SK-N-SH treated with all-trans-retinoic acid at 6 μM for 48 hours (cell line): ENCODE measurements around the gene SLC25A30.

Source experiments
- ATAC-seq: fragments of 200-7000 bp; cut with Tn5 transposase; 3 replicates; pipeline ENCODE4 v1.9.1; 2020; ENCODE audit warnings: mild to moderate bottlenecking, moderate library complexity
- ARNTL ChIP-seq: fragments of 450-650 bp; formaldehyde crosslinking; IDR thresholded peaks from 2 replicates; pipeline ENCODE4 v1.5.0; 2020; ENCODE audit warnings: low read depth, mild to moderate bottlenecking, moderate library complexity, borderline replicate concordance
- BACH2 ChIP-seq: fragments of 250-450 bp; sonication (Bioruptor Pico); IDR thresholded peaks from 2 replicates; pipeline ENCODE4 v1.9.0; 2021; ENCODE audit warnings: mild to moderate bottlenecking, borderline replicate concordance
- CREB5 ChIP-seq: fragments of 250-450 bp; sonication (Bioruptor Pico); IDR thresholded peaks from 2 replicates; pipeline ENCODE4 v1.5.1; 2020; ENCODE audit warnings: low read depth, mild to moderate bottlenecking, moderate library complexity
- ESRRG ChIP-seq: fragments of 250-450 bp; sonication (Bioruptor Pico); IDR thresholded peaks from 2 replicates; pipeline ENCODE4 v1.6.1; 2021; ENCODE audit warnings: mild to moderate bottlenecking
- GLIS3 ChIP-seq: fragments of 250-450 bp; sonication (Bioruptor Pico); IDR thresholded peaks from 2 replicates; pipeline ENCODE4 v1.5.0; 2020; ENCODE audit warnings: mild to moderate bottlenecking, moderate library complexity
- ISL1 ChIP-seq: fragments of 250-450 bp; sonication (Bioruptor Pico); IDR thresholded peaks from 2 replicates; pipeline ENCODE4 v2.1.2; 2022; ENCODE audit warnings: mild to moderate bottlenecking, moderate library complexity
- OSR1 ChIP-seq: fragments of 250-450 bp; sonication (Bioruptor Pico); IDR thresholded peaks from 2 replicates; pipeline ENCODE4 v1.8.0; 2022; ENCODE audit warnings: moderate library complexity, mild to moderate bottlenecking, inconsistent platforms
- POU6F1 ChIP-seq: fragments of 250-450 bp; sonication (Bioruptor Pico); IDR thresholded peaks from 2 replicates; pipeline ENCODE4 v1.8.0; 2021; ENCODE audit warnings: low read depth, mild to moderate bottlenecking, moderate library complexity, borderline replicate concordance
- PPARA ChIP-seq: fragments of 250-450 bp; sonication (Bioruptor Pico); IDR thresholded peaks from 2 replicates; pipeline ENCODE4 v1.5.0; 2020; ENCODE audit warnings: mild to moderate bottlenecking, borderline replicate concordance
- RARB ChIP-seq: fragments of 250-450 bp; sonication (Bioruptor Pico); IDR thresholded peaks from 2 replicates; pipeline ENCODE4 v1.8.0; 2021; ENCODE audit warnings: mild to moderate bottlenecking, moderate library complexity
- SNAI2 ChIP-seq: fragments of 250-450 bp; sonication (Bioruptor Pico); IDR thresholded peaks from 2 replicates; pipeline ENCODE4 v1.5.0; 2020; ENCODE audit warnings: mild to moderate bottlenecking, moderate library complexity
- TCF4 ChIP-seq: fragments of 250-450 bp; sonication (Bioruptor Pico); IDR thresholded peaks from 2 replicates; pipeline ENCODE4 v1.8.0; 2021; ENCODE audit warnings: mild to moderate bottlenecking, moderate library complexity, borderline replicate concordance
- TOX ChIP-seq: fragments of 250-450 bp; sonication (Bioruptor Pico); IDR thresholded peaks from 2 replicates; pipeline ENCODE4 v1.8.0; 2021; ENCODE audit warnings: mild to moderate bottlenecking, moderate library complexity, borderline replicate concordance
- TSHZ2 ChIP-seq: fragments of 250-450 bp; sonication (Bioruptor Pico); IDR thresholded peaks from 2 replicates; pipeline ENCODE4 v1.5.0; 2020; ENCODE audit warnings: mild to moderate bottlenecking, moderate library complexity
- ZC3H10 ChIP-seq: fragments of 250-450 bp; sonication (Bioruptor Pico); IDR thresholded peaks from 2 replicates; pipeline ENCODE4 v1.5.1; 2021; ENCODE audit warnings: mild to moderate bottlenecking, moderate library complexity
- ZFP3 ChIP-seq: fragments of 250-450 bp; sonication (Bioruptor Pico); IDR thresholded peaks from 2 replicates; pipeline ENCODE4 v1.5.0; 2020; ENCODE audit warnings: mild to moderate bottlenecking, moderate library complexity
- ZFP30 ChIP-seq: fragments of 450-650 bp; formaldehyde crosslinking; IDR thresholded peaks from 2 replicates; pipeline ENCODE4 v1.5.0; 2022; ENCODE audit warnings: mild to moderate bottlenecking, moderate library complexity
- ZNF565 ChIP-seq: fragments of 450-650 bp; formaldehyde crosslinking; conservative IDR thresholded peaks from 2 replicates; pipeline ENCODE4 v1.5.0; 2020; ENCODE audit warnings: low read depth, mild to moderate bottlenecking, moderate library complexity
- ZNF70 ChIP-seq: fragments of 450-650 bp; formaldehyde crosslinking; IDR thresholded peaks from 2 replicates; pipeline ENCODE4 v1.5.0; 2020; ENCODE audit warnings: mild to moderate bottlenecking, moderate library complexity
- ZNF8 ChIP-seq: fragments of 450-650 bp; formaldehyde crosslinking; IDR thresholded peaks from 2 replicates; pipeline ENCODE4 v1.5.0; 2020; ENCODE audit warnings: mild to moderate bottlenecking, moderate library complexity
- TF ChIP-seq, protein P1 (sequence below): fragments of 250-450 bp; sonication (Bioruptor Pico); IDR thresholded peaks from 2 replicates; pipeline ENCODE4 v1.5.1; 2021; ENCODE audit warnings: mild to moderate bottlenecking, moderate library complexity
- TF ChIP-seq, protein P2 (sequence below): fragments of 250-450 bp; sonication (Bioruptor Pico); IDR thresholded peaks from 2 replicates; pipeline ENCODE4 v1.8.0; 2020; ENCODE audit warnings: mild to moderate bottlenecking, moderate library complexity, borderline replicate concordance

The SLC25A30 gene

GRCh38 chr13:45372189-45373161 lies 45.7 kb downstream of the SLC25A30 start:
- TF ChIP-seq GLIS3 (no peak), RARB (CRISPR knock-in tag) (no peak), PPARA (no peak), ARNTL (CRISPR knock-in tag) (no peak), ESRRG (CRISPR knock-in tag) (no peak), TOX (CRISPR knock-in tag) (no peak), ISL1 (CRISPR knock-in tag) (no peak), ZFP3 (no peak), TCF4 (CRISPR knock-in tag) (no peak), ZC3H10 (CRISPR knock-in tag) (no peak), CREB5 (CRISPR knock-in tag) (no peak), TSHZ2 (CRISPR knock-in tag) (no peak), ZFP30 (CRISPR knock-in tag) (no peak), ZNF565 (CRISPR knock-in tag) (no peak), OSR1 (no peak), POU6F1 (CRISPR knock-in tag) (no peak), BACH2 (no peak)
- TF ChIP-seq, protein P1, sequence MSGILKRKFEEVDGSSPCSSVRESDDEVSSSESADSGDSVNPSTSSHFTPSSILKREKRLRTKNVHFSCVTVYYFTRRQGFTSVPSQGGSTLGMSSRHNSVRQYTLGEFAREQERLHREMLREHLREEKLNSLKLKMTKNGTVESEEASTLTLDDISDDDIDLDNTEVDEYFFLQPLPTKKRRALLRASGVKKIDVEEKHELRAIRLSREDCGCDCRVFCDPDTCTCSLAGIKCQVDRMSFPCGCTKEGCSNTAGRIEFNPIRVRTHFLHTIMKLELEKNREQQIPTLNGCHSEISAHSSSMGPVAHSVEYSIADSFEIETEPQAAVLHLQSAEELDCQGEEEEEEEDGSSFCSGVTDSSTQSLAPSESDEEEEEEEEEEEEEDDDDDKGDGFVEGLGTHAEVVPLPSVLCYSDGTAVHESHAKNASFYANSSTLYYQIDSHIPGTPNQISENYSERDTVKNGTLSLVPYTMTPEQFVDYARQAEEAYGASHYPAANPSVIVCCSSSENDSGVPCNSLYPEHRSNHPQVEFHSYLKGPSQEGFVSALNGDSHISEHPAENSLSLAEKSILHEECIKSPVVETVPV = no peak
- ATAC-seq = peak; percentile 27; the same call in 2 of the 3 replicates

- TF ChIP-seq ZNF70 (CRISPR knock-in tag) (no peak), ISL1 (CRISPR knock-in tag) (no peak)
- no peak for ATAC-seq
These were observed 47.2 kb downstream of the SLC25A30 start for GRCh38 chr13:45370922-45371406.

- no peak for ATAC-seq
- TF ChIP-seq RARB (CRISPR knock-in tag) (no peak), SNAI2 (CRISPR knock-in tag) (no peak), ZC3H10 (CRISPR knock-in tag) (no peak), OSR1 (no peak), ZFP30 (CRISPR knock-in tag) (no peak), ZNF70 (CRISPR knock-in tag) (no peak), ARNTL (CRISPR knock-in tag) (no peak), ZNF8 (CRISPR knock-in tag) (no peak)
- TF ChIP-seq, protein P2, sequence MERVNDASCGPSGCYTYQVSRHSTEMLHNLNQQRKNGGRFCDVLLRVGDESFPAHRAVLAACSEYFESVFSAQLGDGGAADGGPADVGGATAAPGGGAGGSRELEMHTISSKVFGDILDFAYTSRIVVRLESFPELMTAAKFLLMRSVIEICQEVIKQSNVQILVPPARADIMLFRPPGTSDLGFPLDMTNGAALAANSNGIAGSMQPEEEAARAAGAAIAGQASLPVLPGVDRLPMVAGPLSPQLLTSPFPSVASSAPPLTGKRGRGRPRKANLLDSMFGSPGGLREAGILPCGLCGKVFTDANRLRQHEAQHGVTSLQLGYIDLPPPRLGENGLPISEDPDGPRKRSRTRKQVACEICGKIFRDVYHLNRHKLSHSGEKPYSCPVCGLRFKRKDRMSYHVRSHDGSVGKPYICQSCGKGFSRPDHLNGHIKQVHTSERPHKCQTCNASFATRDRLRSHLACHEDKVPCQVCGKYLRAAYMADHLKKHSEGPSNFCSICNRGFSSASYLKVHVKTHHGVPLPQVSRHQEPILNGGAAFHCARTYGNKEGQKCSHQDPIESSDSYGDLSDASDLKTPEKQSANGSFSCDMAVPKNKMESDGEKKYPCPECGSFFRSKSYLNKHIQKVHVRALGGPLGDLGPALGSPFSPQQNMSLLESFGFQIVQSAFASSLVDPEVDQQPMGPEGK (CRISPR knock-in tag) = no peak
- TF ChIP-seq, protein P1 = no peak
These were observed 49.1 kb downstream of the SLC25A30 start for GRCh38 chr13:45369116-45369515.
